ENCODE data around the gene STAP2. TPM values are rescaled to one million over a fixed set of nuclear protein-coding genes. Genes with fewer than 3 reads are reported as not detected.

The STAP2 gene
- total and polyA plus RNA-seq, 9 of the 15 experiments (the other 6 are each of a cell fraction or from before 2014, with no cell fraction given), result 1.2 to 9.8 (median 4.5) TPM

DNA sequence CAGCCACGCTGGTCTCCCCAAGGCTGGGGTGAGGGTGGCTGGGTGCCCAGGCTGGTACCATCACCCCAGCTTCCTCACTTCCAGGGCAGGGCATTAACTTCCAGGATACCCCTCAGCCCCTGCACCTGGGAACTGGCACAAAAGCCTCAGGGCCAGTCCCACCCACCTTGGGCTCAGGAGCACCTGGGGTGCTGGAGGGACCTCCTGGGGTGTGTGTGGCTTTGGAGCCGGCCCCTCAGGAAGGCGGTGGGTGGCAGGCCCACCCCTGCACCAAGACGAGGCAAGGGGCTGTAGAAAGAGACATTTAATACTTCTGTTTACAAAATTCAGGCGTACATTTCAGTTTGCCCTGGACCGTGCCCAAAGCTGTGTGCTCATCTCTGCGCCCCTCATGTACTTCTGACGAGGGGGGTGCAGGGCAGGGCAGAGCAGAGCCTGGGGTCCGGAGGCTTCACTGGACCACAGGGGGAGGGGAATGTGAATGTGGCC is 21.5 kb upstream of the STAP2 start:
- Histone ChIP-seq H3K9me1 (ENCODE audit: control insufficient read depth, insufficient read depth, low read length) (no peaks in the 10 kb centered on the region), H3K9ac (ENCODE audit: insufficient read depth in 1 of 2, low read depth in 2 of 2, low read length in 2 of 2) (peak overlapping the region in 1 of 2 experiments; percentile 64; a peak in 1 of 4 replicates), H3K79me2 (ENCODE audit: control insufficient read depth, insufficient read depth, low read length) (no peaks in the 10 kb centered on the region), H3K27ac (ENCODE audit: extremely low read depth, low read depth, low read length) (no peak overlapping the region), H3K27me3 (ENCODE audit: control insufficient read depth in 2 of 2, insufficient read depth in 2 of 2, low read length in 2 of 2) (no peaks in the 10 kb centered on the region), H3K36me3 (ENCODE audit: control insufficient read depth, insufficient read depth, low read length) (peaks cover 72% of the 10 kb centered on the region; the same call in 2 of the 3 replicates), H3K4me2 (ENCODE audit: insufficient read depth, low read length) (no peak overlapping the region), H3K4me1 (replicated peaks in 1 of 2; ENCODE audit: control insufficient read depth in 2 of 2, insufficient read depth in 2 of 2, low read length in 2 of 2) (peaks cover 0 to 70% of the 10 kb centered on the region in 2 experiments; a peak in 2 of 5 replicates), H4K20me1 (replicated peaks; ENCODE audit: control insufficient read depth, insufficient read depth, low read length) (0 out of 2 replicates have a peak, but pooled peaks cover 4% of the 10 kb centered on the region), H3K4me3 (no peak overlapping the region), H3K9me3 (replicated peaks; ENCODE audit: control insufficient read depth, insufficient read depth, low read depth, low read length) (no peaks in the 10 kb centered on the region), H2AFZ (ENCODE audit: low read depth, low read length) (no peak overlapping the region)
- in situ Hi-C loops (cut with MboI) (no loop called here), intact Hi-C loops (cut with micrococcal nuclease) (no loop called here)
- WGBS (ENCODE audit: insufficient coverage, low coverage, missing lambda C conversion rate), result 84% methylated on average over 8 of the region's 9 CpGs
- DNase-seq (ENCODE audit: extremely low read depth in 1 of 4, low spot score in 3 of 4) (no peak), FAIRE-seq (no peak), ATAC-seq (no peak)
- BruUV-seq (replicated peaks), result no TSS peak
- POLR2A ChIA-PET, result interaction anchor here (0.6 to 4.8 kb wide), 6 partner anchors 10 to 170 kb away, joined by 3 to 29 read pairs (median 5); no protein-coding TSS in a partner anchor
- TF ChIP-seq RBFOX2 (IDR thresholded peaks at IDR 0.05; ENCODE audit: low read depth, low read length) (peak; percentile 13; the same call in 1 of the 2 replicates), ATF7 (IDR thresholded peaks at IDR 0.05) (no peak), XRCC3 (IDR thresholded peaks at IDR 0.05) (no peak), RAD21 (CRISPR knock-in tag; conservative IDR thresholded peaks at IDR 0.05 in 1 of 2, IDR thresholded peaks at IDR 0.05 in 1 of 2) (no peak), POLR2G (IDR thresholded peaks at IDR 0.05; ENCODE audit: low read depth, low read length) (peak; percentile 65), POLR2B (IDR thresholded peaks at IDR 0.05; ENCODE audit: low read depth, partially characterized antibody) (peak; percentile 15)
- CTCF ChIA-PET (ENCODE audit: low intra/inter-chr PET ratio), result no interaction called here
